Body of pancreas (tissue), 4 donors: ENCODE data around the gene CEP250.

Experiments used
- POLR2A ChIP-seq, 3 donors: fragments of 450-650 bp; IDR thresholded peaks; one replicate each; pipeline ENCODE4 v1.6.1; 2016; ENCODE audit warnings: antibody characterized with exemption in 3 of 3, mild to moderate bottlenecking in 2 of 3
- TF ChIP-seq, protein P1 (sequence below), 7 experiments: fragments of 450-650 bp in 4 of 7; fragments of 200-600 bp in 3 of 7; sonication (generic) in 3 of 7; IDR thresholded peaks; one replicate each; pipeline ENCODE4 v1.5.1; 2016 to 2019; ENCODE audit warnings: antibody characterized with exemption in 7 of 7

DNA sequence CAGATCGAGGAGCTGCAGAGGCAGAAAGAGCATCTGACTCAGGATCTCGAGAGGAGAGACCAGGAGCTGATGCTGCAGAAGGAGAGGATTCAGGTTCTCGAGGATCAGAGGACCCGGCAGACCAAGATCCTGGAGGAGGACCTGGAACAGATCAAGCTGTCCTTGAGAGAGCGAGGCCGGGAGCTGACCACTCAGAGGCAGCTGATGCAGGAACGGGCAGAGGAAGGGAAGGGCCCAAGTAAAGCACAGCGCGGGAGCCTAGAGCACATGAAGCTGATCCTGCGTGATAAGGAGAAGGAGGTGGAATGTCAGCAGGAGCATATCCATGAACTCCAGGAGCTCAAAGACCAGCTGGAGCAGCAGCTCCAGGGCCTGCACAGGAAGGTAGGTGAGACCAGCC, 47.9 kb downstream of the CEP250 start:
- TF ChIP-seq, protein P1, sequence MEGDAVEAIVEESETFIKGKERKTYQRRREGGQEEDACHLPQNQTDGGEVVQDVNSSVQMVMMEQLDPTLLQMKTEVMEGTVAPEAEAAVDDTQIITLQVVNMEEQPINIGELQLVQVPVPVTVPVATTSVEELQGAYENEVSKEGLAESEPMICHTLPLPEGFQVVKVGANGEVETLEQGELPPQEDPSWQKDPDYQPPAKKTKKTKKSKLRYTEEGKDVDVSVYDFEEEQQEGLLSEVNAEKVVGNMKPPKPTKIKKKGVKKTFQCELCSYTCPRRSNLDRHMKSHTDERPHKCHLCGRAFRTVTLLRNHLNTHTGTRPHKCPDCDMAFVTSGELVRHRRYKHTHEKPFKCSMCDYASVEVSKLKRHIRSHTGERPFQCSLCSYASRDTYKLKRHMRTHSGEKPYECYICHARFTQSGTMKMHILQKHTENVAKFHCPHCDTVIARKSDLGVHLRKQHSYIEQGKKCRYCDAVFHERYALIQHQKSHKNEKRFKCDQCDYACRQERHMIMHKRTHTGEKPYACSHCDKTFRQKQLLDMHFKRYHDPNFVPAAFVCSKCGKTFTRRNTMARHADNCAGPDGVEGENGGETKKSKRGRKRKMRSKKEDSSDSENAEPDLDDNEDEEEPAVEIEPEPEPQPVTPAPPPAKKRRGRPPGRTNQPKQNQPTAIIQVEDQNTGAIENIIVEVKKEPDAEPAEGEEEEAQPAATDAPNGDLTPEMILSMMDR (IDR thresholded peaks at IDR 0.05), result no peak
- no peak for TF ChIP-seq POLR2A (IDR thresholded peaks at IDR 0.05)
